Stomach (tissue), 4 donors: ENCODE data around the gene NID2.

Experiments used
- CTCF ChIP-seq, 7 experiments: fragments of 450-650 bp in 4 of 7; fragments of 200-600 bp in 3 of 7; sonication (generic) in 3 of 7; IDR thresholded peaks; one replicate each; pipeline ENCODE4 v1.5.1; 2016 to 2019; ENCODE audit warnings: antibody characterized with exemption in 7 of 7, control low read depth in 2 of 7, mild to moderate bottlenecking in 1 of 7
- EP300 ChIP-seq: sonication (generic); formaldehyde crosslinking; IDR thresholded peaks from one replicate; pipeline ENCODE4 v1.6.1; 2017; ENCODE audit warnings: antibody characterized with exemption
- POLR2A ChIP-seq, 4 donors: fragments of 450-650 bp; IDR thresholded peaks; one replicate each; pipeline ENCODE4 v1.6.1; 2016; ENCODE audit warnings: antibody characterized with exemption in 4 of 4, control low read depth in 2 of 4, mild to moderate bottlenecking in 1 of 4, moderate library complexity in 1 of 4
- POLR2AphosphoS5 ChIP-seq, 3 donors: sonication (generic); formaldehyde crosslinking; IDR thresholded peaks; one replicate each; pipeline ENCODE4 v1.6.1; 2016; ENCODE audit warnings: antibody characterized with exemption in 3 of 3

- TF ChIP-seq CTCF (IDR thresholded peaks at IDR 0.05) (no peak), EP300 (no peak), POLR2A (IDR thresholded peaks at IDR 0.05) (no peak), POLR2AphosphoS5 (IDR thresholded peaks at IDR 0.05) (no peak)
These were observed 25.9 kb upstream of the NID2 start for GRCh38 chr14:52094546-52095271.
